ENCODE measurements around the gene RREB1. TPM values are rescaled to one million over a fixed set of nuclear protein-coding genes. Genes with fewer than 3 reads are reported as not detected.

RREB1 gene
- total RNA-seq, 1 experiment from 2014 or later = 35.8 TPM

- no peak for TF ChIP-seq CTCF (conservative IDR thresholded peaks at IDR 0.05)
- no peak overlapping the region for H2BK120ac ChIP-seq (ENCODE audit: low read depth, low read length, poor library complexity, severe bottlenecking)
- H3K27ac Mint-ChIP-seq = no peak overlapping the region
- no peaks in the 10 kb centered on the region for H3K27me3 ChIP-seq (ENCODE audit: insufficient read depth, low read length)
- no peak overlapping the region for H2AFZ ChIP-seq (ENCODE audit: low read length)
- H3K23ac ChIP-seq (ENCODE audit: insufficient read length, low read depth, low read length) = no peak overlapping the region
- H3T11ph ChIP-seq (ENCODE audit: low read length) = no peak overlapping the region
- H4K8ac ChIP-seq (replicated peaks; ENCODE audit: insufficient read length, low read depth, low read length) = no peak overlapping the region
- no peaks in the 10 kb centered on the region; the same call in 1 of the 2 replicates for H3K27me3 Mint-ChIP-seq (ENCODE audit: low read depth)
- no peak overlapping the region for H4K5ac ChIP-seq (ENCODE audit: insufficient read length, low read depth, low read length)
- H3K4ac ChIP-seq (ENCODE audit: low read depth, low read length) = no peak overlapping the region
- H3K4me1 ChIP-seq (ENCODE audit: insufficient read depth, low read length) = no peaks in the 10 kb centered on the region
- H3K4me1 Mint-ChIP-seq = peaks cover 9 to 10% of the 10 kb centered on the region in 2 experiments; a peak in 3 of 4 replicates
- no peaks in the 10 kb centered on the region for H3K23me2 ChIP-seq (ENCODE audit: insufficient read length, low read depth, low read length, poor library complexity, severe bottlenecking)
- H2BK5ac ChIP-seq (ENCODE audit: insufficient read length, low read length) = no peak overlapping the region
- H3K9me3 ChIP-seq (ENCODE audit: control insufficient read depth, low read depth, low read length) = no peaks in the 10 kb centered on the region
- no peak overlapping the region for H3K4me3 Mint-ChIP-seq
- H3K79me2 ChIP-seq (ENCODE audit: insufficient read depth, low read length) = no peaks in the 10 kb centered on the region
- H4K91ac ChIP-seq (ENCODE audit: insufficient read length, low read depth, low read length) = no peak overlapping the region
- H3K4me2 ChIP-seq (ENCODE audit: insufficient read depth, insufficient read length, low read length) = no peak overlapping the region
- H3K9me3 Mint-ChIP-seq = no peaks in the 10 kb centered on the region
- peaks cover 4 to 10% (median 5%) of the 10 kb centered on the region in 3 experiments; a peak in 6 of 7 replicates for H3K36me3 Mint-ChIP-seq (ENCODE audit: insufficient read depth in 1 of 3, low read depth in 3 of 3)
- H3K79me1 ChIP-seq (ENCODE audit: insufficient read depth, low read depth, low read length, poor library complexity, severe bottlenecking) = no peaks in the 10 kb centered on the region
- no peak overlapping the region for H3K14ac ChIP-seq (ENCODE audit: insufficient read depth, low read length)
- no peak overlapping the region for H3K27ac ChIP-seq (ENCODE audit: insufficient read length, low read depth, low read length)
- no peak overlapping the region for H2BK12ac ChIP-seq (ENCODE audit: insufficient read length, low read depth, low read length)
- no peak overlapping the region for H3K56ac ChIP-seq (ENCODE audit: insufficient read length, low read depth, low read length)
- H2BK20ac ChIP-seq (ENCODE audit: low read depth, low read length, poor library complexity, severe bottlenecking) = no peak overlapping the region
- no peak overlapping the region for H2BK15ac ChIP-seq (ENCODE audit: low read depth, low read length)
- no peak overlapping the region for H2AK5ac ChIP-seq (ENCODE audit: insufficient read length, low read length)
- no peak overlapping the region for H3K9ac ChIP-seq (ENCODE audit: extremely low read depth, insufficient read length, low read length)
- no peak overlapping the region for H3K18ac ChIP-seq (ENCODE audit: insufficient read length, low read depth, low read length)
- H4K20me1 ChIP-seq (ENCODE audit: control insufficient read depth, insufficient read depth, insufficient read length) = no peaks in the 10 kb centered on the region
- no peak for DNase-seq
Observed at GRCh38 chr6:7202950-7203349, 95.2 kb downstream of the RREB1 start.

Measured in H9 (cell line).